GM23248 (cell line): Measurements from ENCODE around the gene REXO4. TPM values are rescaled to one million over a fixed set of nuclear protein-coding genes. Genes with fewer than 3 reads are reported as not detected.

ENCODE experiments used
- DNase-seq: peaks from one replicate; pipeline ENCODE4 v3.0.0-alpha.2; 2015
- H2AFZ ChIP-seq: fragments of 200-600 bp; sonication (generic); 2 replicates; pipeline ENCODE4 v1.6.1; 2016; ENCODE audit warnings: antibody characterized with exemption
- H3F3A ChIP-seq: fragments of 200-600 bp; sonication (generic); 2 replicates; pipeline ENCODE4 v1.6.1; 2016; ENCODE audit warnings: mild to moderate bottlenecking, antibody characterized with exemption, mixed run types; ENCODE audit not compliant: insufficient read depth
- H3K27ac ChIP-seq: fragments of 200-600 bp; sonication (generic); 2 replicates; pipeline ENCODE4 v1.5.1; 2016; ENCODE audit warnings: mild to moderate bottlenecking
- H3K27me3 ChIP-seq: fragments of 200-600 bp; sonication (generic); replicated peaks from 2 replicates; pipeline ENCODE4 v1.6.1; 2016; ENCODE audit warnings: mild to moderate bottlenecking; ENCODE audit not compliant: insufficient read depth
- H3K36me3 ChIP-seq: fragments of 200-600 bp; sonication (generic); 2 replicates; pipeline ENCODE4 v1.6.1; 2016; ENCODE audit warnings: low read depth, mild to moderate bottlenecking
- H3K4me1 ChIP-seq: fragments of 200-600 bp; sonication (generic); 2 replicates; pipeline ENCODE4 v1.6.1; 2016; ENCODE audit warnings: mild to moderate bottlenecking; ENCODE audit not compliant: insufficient read depth
- H3K4me2 ChIP-seq: fragments of 200-600 bp; sonication (generic); one replicate; pipeline ENCODE4 v1.6.1; 2016; ENCODE audit warnings: mild to moderate bottlenecking; ENCODE audit not compliant: unreplicated experiment
- H3K4me3 ChIP-seq: fragments of 200-600 bp; sonication (generic); 2 replicates; pipeline ENCODE4 v1.5.1; 2016; ENCODE audit warnings: mild to moderate bottlenecking
- H3K79me2 ChIP-seq: fragments of 200-600 bp; sonication (generic); 2 replicates; pipeline ENCODE4 v1.6.1; 2016; ENCODE audit warnings: mild to moderate bottlenecking; ENCODE audit not compliant: insufficient read depth
- H3K9ac ChIP-seq: fragments of 200-600 bp; sonication (generic); 2 replicates; pipeline ENCODE4 v1.6.1; 2016; ENCODE audit warnings: mild to moderate bottlenecking
- H3K9me2 ChIP-seq: fragments of 200-600 bp; sonication (generic); 2 replicates; pipeline ENCODE4 v1.6.1; 2016; ENCODE audit warnings: mixed run types, mild to moderate bottlenecking, moderate library complexity; ENCODE audit not compliant: insufficient read depth
- H3K9me3 ChIP-seq: fragments of 200-600 bp; sonication (generic); one replicate; pipeline ENCODE4 v1.6.1; 2017; ENCODE audit warnings: low read depth
- H4K20me1 ChIP-seq: fragments of 200-600 bp; sonication (generic); 2 replicates; pipeline ENCODE4 v1.6.0; 2016; ENCODE audit not compliant: insufficient read depth
- EZH2 ChIP-seq: fragments of 200-600 bp; sonication (generic); IDR thresholded peaks from 2 replicates; pipeline ENCODE4 v1.6.1; 2018; ENCODE audit warnings: antibody characterized with exemption, mild to moderate bottlenecking; ENCODE audit not compliant: insufficient read depth, poor library complexity, severe bottlenecking
- EZH2phosphoT487 ChIP-seq: fragments of 200-600 bp; sonication (generic); IDR thresholded peaks from 2 replicates; pipeline ENCODE4 v1.6.1; 2018; ENCODE audit warnings: antibody characterized with exemption, moderate library complexity, mild to moderate bottlenecking, low read depth; ENCODE audit not compliant: insufficient read depth
- WGBS, 2 experiments: methylation state at CpG; one replicate each; pipeline ENCODE4 v1.1.6; 2015 to 2017; ENCODE audit warnings: low lambda C conversion rate in 2 of 2, low coverage in 1 of 2; ENCODE audit errors: missing lambda C conversion rate in 2 of 2; 5-methylcytosine and 5-hydroxymethylcytosine counted together
- in situ Hi-C: fragments of 300-500 bp; cut with MboI; formaldehyde crosslinking; loops from 2 replicates; pipeline ENCODE4 v1.15.0; 2020
- polyA plus RNA-seq: library from polyadenylated mRNA; unstranded; fragments of >200 nt; fragmentation: Nextera tagmentation; extraction: Ambion mirVana; gene quantifications from 2 replicates; pipeline ENCODE4 v1.2.1, GENCODE V29; 2016
- total RNA-seq: library from RNA; depleted of rRNA; stranded (reverse); fragments of >200 nt; shearing (Covaris generic); gene quantifications from 2 replicates; pipeline ENCODE4 v1.2.3, GENCODE V29; 2014

The REXO4 gene
- total and polyA plus RNA-seq, 2 experiments from 2014 or later = 17.5 to 26.9 TPM

DNA sequence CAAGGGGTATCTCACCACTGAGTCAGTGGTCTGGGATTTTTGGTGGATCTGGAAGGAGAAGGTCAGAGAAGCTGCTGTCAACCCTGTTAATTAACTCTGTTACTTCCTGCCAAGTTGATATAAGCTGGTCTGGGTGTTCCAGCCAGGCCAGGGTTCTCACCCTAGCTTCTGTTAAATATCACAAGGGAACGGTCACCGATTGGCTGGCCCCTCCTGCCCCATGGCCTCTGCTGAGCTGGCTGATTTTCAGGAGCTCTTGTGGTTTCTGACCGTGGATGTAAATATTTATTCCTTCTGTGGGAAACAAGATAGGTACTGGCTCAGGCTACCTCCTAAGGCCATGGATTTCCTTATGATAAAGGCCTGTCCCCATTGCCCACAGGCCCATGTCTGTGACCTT lies 5.4 kb upstream of the REXO4 start:
- Histone ChIP-seq H3F3A (0 out of 2 replicates have a peak, but pooled peaks cover 8% of the 10 kb centered on the region), H3K9ac (no peak overlapping the region), H3K4me1 (no peaks in the 10 kb centered on the region), H4K20me1 (no peaks in the 10 kb centered on the region), H3K36me3 (no peaks in the 10 kb centered on the region), H3K4me3 (no peak overlapping the region), H3K9me2 (no peaks in the 10 kb centered on the region), H3K27me3 (peaks cover 7% of the 10 kb centered on the region; the same call in 1 of the 2 replicates), H3K79me2 (no peaks in the 10 kb centered on the region), H2AFZ (no peak overlapping the region), H3K9me3 (no peaks in the 10 kb centered on the region), H3K4me2 (no peak overlapping the region), H3K27ac (no peak overlapping the region)
- TF ChIP-seq EZH2 (no peak), EZH2phosphoT487 (no peak)
- DNase-seq = no peak
- in situ Hi-C loops = no loop called here
- 71 to 80% methylated on average over 3 of the region's 3 CpGs for WGBS, 2 experiments

DNA sequence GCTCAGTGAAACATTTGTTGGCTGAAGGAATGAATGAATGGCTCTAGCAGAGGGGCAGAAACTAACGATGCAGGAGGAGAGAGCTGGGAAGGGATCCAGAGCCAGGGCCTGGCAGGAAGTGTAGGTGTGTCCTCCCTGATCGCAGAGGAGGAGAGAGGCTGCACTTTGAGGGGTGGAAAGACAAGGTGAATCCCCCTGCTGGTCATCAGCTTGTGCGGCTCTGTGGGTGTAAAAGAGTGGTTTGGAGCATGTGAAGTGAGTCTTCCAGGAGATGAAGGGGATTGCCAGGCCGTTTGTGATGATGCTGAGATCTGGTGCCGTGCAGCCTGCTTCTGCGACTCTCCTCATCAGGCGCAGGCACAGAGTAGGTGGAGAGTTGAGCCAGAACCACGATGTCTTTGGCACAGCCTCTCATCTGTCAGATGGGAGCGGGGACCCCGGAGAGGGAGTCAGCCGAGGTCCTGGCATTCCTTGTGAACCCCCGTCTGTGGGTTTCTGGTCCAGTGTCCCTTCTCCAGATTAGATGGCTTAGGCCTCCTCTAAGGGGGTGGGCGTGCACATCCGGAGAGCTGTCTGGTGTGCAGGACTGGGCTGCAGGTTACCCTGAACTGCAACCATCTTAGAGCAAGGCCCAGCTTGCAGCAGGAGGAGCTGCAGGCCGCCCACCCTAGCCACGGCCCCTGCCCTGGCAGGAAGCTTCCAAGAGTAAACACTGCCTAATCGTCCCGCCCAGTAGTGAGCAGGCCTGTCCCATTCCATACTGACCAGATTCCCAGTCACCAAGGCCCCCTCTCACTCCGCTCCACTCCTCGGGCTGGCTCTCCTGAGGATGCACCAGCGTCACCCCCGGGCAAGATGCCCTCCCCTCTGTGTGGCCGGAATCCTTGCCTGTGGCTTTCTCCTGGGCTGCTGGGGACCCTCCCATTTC lies 4.1 kb upstream of the REXO4 start, which contains the start of gene ADAMTS13:
ADAMTS13 (plus strand) TSS at position 753 of the 928 bp plus-strand sequence; CDS start at position 830, 77 bp downstream.
- Histone ChIP-seq H3K79me2 (peaks cover 8% of the 10 kb centered on the region), H3K4me2 (no peak within 1 kb of the TSS), H3F3A (0 out of 2 replicates have a peak, but pooled peaks cover 8% of the 10 kb centered on the region), H2AFZ (no peak within 1 kb of the TSS), H3K9ac (no peak within 1 kb of the TSS), H3K27ac (no peak within 1 kb of the TSS), H4K20me1 (no peaks in the 10 kb centered on the region), H3K36me3 (no peaks in the 10 kb centered on the region), H3K9me2 (no peaks in the 10 kb centered on the region), H3K27me3 (no peaks in the 10 kb centered on the region), H3K9me3 (no peaks in the 10 kb centered on the region), H3K4me1 (no peaks in the 10 kb centered on the region), H3K4me3 (no peak within 1 kb of the TSS)
- in situ Hi-C loops = no loop called here
- peak; percentile 30 for DNase-seq
- 62 to 63% methylated on average over 23 of the region's 23 CpGs for WGBS, 2 experiments
- TF ChIP-seq EZH2 (no peak), EZH2phosphoT487 (no peak)

- Histone ChIP-seq H3K4me3 (no peak overlapping the region), H3K36me3 (peaks cover 3% of the 10 kb centered on the region; the same call in 1 of the 2 replicates), H2AFZ (no peak overlapping the region), H3K79me2 (peaks cover 22% of the 10 kb centered on the region), H3F3A (0 out of 2 replicates have a peak, but pooled peaks cover 8% of the 10 kb centered on the region), H3K9me3 (no peaks in the 10 kb centered on the region), H3K4me2 (no peak overlapping the region), H3K27me3 (no peaks in the 10 kb centered on the region), H3K9me2 (no peaks in the 10 kb centered on the region), H4K20me1 (no peaks in the 10 kb centered on the region), H3K4me1 (peaks cover 8% of the 10 kb centered on the region), H3K9ac (no peak overlapping the region), H3K27ac (no peak overlapping the region)
- TF ChIP-seq EZH2 = no peak
- in situ Hi-C loops = no loop called here
- 42% methylated on average over 5 of the region's 5 CpGs for WGBS, 2 experiments
- DNase-seq = no peak
These were observed 2.6 kb upstream of the REXO4 start for GRCh38 chr9:133420392-133420827.

DNA sequence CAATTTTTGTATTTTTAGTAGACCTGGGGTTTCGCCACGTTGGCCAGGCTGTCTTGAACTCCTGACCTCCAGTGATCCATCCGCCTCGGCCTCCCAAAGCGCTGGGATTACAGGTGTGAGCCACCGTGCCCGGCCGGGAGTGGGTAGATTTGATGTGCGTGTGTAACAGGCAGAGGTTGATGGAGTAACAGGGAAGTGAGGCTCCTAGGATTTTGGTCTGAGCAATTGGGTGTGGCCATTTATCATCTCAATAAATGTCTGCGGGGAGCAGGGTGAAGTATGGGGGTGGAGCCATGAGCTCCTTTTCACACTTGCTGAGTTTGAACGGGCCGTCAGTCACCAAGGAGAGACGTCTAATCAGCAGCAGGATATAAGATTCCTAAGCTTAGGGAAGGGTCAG lies 1.2 kb upstream of the REXO4 start:
- H3K4me3 ChIP-seq = peak overlapping the region; percentile 87; the same call in 1 of the 2 replicates
- in situ Hi-C loops = no loop called here

More for the DNA sequence above, 1.2 kb upstream of the REXO4 start:
- peak overlapping the region; percentile 87 for H3K4me2 ChIP-seq
- no peaks in the 10 kb centered on the region for H3K9me3 ChIP-seq
- H3K9ac ChIP-seq = peak overlapping the region; percentile 83; the same call in 1 of the 2 replicates
- no peaks in the 10 kb centered on the region for H3K9me2 ChIP-seq
- whole genome bisulfite sequencing, 2 experiments = 64 to 69% methylated on average over 13 of the region's 13 CpGs
- DNase-seq = peak; percentile 35
- H4K20me1 ChIP-seq = no peaks in the 10 kb centered on the region
- no peak for TF ChIP-seq EZH2phosphoT487
- no peak for TF ChIP-seq EZH2
- peaks cover 4% of the 10 kb centered on the region; the same call in 1 of the 2 replicates for H3K36me3 ChIP-seq
- 0 out of 2 replicates have a peak, but pooled peaks cover 8% of the 10 kb centered on the region for H3F3A ChIP-seq
- H3K27me3 ChIP-seq = no peaks in the 10 kb centered on the region
- no peak overlapping the region for H3K27ac ChIP-seq
- H3K4me1 ChIP-seq = peaks cover 8% of the 10 kb centered on the region
- H3K79me2 ChIP-seq = peaks cover 36% of the 10 kb centered on the region
- no peak overlapping the region for H2AFZ ChIP-seq
